HepG2 (cell line): Measurements from ENCODE around the gene DNPH1. TPM values are rescaled to one million over a fixed set of nuclear protein-coding genes. Genes with fewer than 3 reads are reported as not detected.

ENCODE experiments used
- ATF4 ChIP-seq, 2 experiments: fragments of 450-650 bp in 1 of 2; sonication (generic) in 1 of 2; formaldehyde crosslinking; IDR thresholded peaks; 2 replicates each; pipeline versions ENCODE4 v1.5.0 to v1.8.0; 2020 to 2022; ENCODE audit warnings: mild to moderate bottlenecking in 1 of 2, missing genetic modification reagents in 1 of 2
- DMAP1 ChIP-seq: IDR thresholded peaks from 2 replicates; pipeline ENCODE4 v1.6.1; 2016
- JUND ChIP-seq: sonication (generic); formaldehyde crosslinking; IDR thresholded peaks from 2 replicates; pipeline ENCODE4 v1.8.0; 2022; ENCODE audit warnings: mild to moderate bottlenecking, missing genetic modification reagents
- KMT2A ChIP-seq: sonication (generic); formaldehyde crosslinking; IDR thresholded peaks from 2 replicates; pipeline ENCODE4 v1.4.0; 2020; ENCODE audit warnings: missing genetic modification reagents
- PAWR ChIP-seq: sonication (generic); formaldehyde crosslinking; IDR thresholded peaks from 2 replicates; pipeline ENCODE4 v1.4.0; 2020; ENCODE audit warnings: missing genetic modification reagents, mild to moderate bottlenecking, borderline replicate concordance
- PRMT3 ChIP-seq: sonication (generic); formaldehyde crosslinking; IDR thresholded peaks from 2 replicates; pipeline ENCODE4 v1.8.1; 2022; ENCODE audit warnings: low read depth, mild to moderate bottlenecking, moderate library complexity, missing genetic modification reagents, borderline replicate concordance
- SALL2 ChIP-seq: sonication (generic); formaldehyde crosslinking; IDR thresholded peaks from 2 replicates; pipeline ENCODE4 v1.8.1; 2023; ENCODE audit warnings: mild to moderate bottlenecking, missing genetic modification reagents, inconsistent platforms
- ZNF10 ChIP-seq: sonication (generic); formaldehyde crosslinking; IDR thresholded peaks from 2 replicates; pipeline ENCODE4 v1.4.0; 2020; ENCODE audit warnings: mild to moderate bottlenecking, low read depth, missing genetic modification reagents, borderline replicate concordance
- ZNF646 ChIP-seq: sonication (generic); formaldehyde crosslinking; IDR thresholded peaks from 2 replicates; pipeline ENCODE4 v1.9.0; 2021; ENCODE audit warnings: mild to moderate bottlenecking, missing genetic modification reagents
- ZNF687 ChIP-seq: sonication (generic); formaldehyde crosslinking; IDR thresholded peaks from 2 replicates; pipeline ENCODE4 v1.5.1; 2020; ENCODE audit warnings: mild to moderate bottlenecking, missing genetic modification reagents, moderate library complexity
- polyA plus RNA-seq, 8 experiments: library from polyadenylated mRNA; depleted of rRNA in 3 of 8; stranded (reverse) in 7 of 8; unstranded in 1 of 8; fragments of >200 nt; fragmentation: Illumina TruSeq in 4 of 8; extraction: Trizol in 4 of 8; gene quantifications; 2 replicates each; pipeline versions ENCODE4 v1.2.1 to v1.2.3, GENCODE V29; 2011 to 2016; ENCODE audit warnings: low read depth in 4 of 8, missing spikeins in 1 of 8, mixed read lengths in 1 of 8; ENCODE audit not compliant: insufficient read depth in 1 of 8
- total RNA-seq, 5 experiments: library from RNA; depleted of rRNA; stranded (reverse); fragments of >200 nt; fragmentation: Illumina TruSeq; extraction: Trizol; gene quantifications; 2 replicates each; pipeline ENCODE4 v1.2.3, GENCODE V29; 2016; ENCODE audit warnings: low read depth in 1 of 5
- TF ChIP-seq, protein P1 (sequence below): IDR thresholded peaks from 2 replicates; pipeline ENCODE4 v1.6.1; 2016; ENCODE audit warnings: low read depth, control low read depth
- TF ChIP-seq, protein P2 (sequence below): sonication (generic); formaldehyde crosslinking; IDR thresholded peaks from 2 replicates; pipeline ENCODE4 v1.4.0; 2020; ENCODE audit warnings: mild to moderate bottlenecking, missing genetic modification reagents

Gene DNPH1
- total and polyA plus RNA-seq, 2 of the 13 experiments (the other 11 are each of a cell fraction or from before 2014, with no cell fraction given) = 56.5 to 75.1 TPM

GRCh38 chr6:43274916-43275597, 45.8 kb upstream of the DNPH1 start (continued):
- TF ChIP-seq ZNF646 (CRISPR knock-in tag) (peak; percentile 63; the same call in 1 of the 2 replicates), PAWR (CRISPR knock-in tag) (peak; percentile 90; the same call in 1 of the 2 replicates), PRMT3 (CRISPR knock-in tag) (peak; percentile 47; the same call in 1 of the 2 replicates), JUND (CRISPR knock-in tag) (peak; percentile 50; the same call in 1 of the 2 replicates), DMAP1 (CRISPR knock-in tag) (peak; percentile 64), ATF4 (CRISPR knock-in tag; IDR thresholded peaks at IDR 0.05) (no peak; a peak in 1 of 4 replicates), SALL2 (CRISPR knock-in tag) (peak; percentile 50; the same call in 1 of the 2 replicates), KMT2A (CRISPR knock-in tag) (peak; percentile 64), ZNF10 (CRISPR knock-in tag) (no peak), ZNF687 (CRISPR knock-in tag) (peak; percentile 85)
- TF ChIP-seq, protein P1, sequence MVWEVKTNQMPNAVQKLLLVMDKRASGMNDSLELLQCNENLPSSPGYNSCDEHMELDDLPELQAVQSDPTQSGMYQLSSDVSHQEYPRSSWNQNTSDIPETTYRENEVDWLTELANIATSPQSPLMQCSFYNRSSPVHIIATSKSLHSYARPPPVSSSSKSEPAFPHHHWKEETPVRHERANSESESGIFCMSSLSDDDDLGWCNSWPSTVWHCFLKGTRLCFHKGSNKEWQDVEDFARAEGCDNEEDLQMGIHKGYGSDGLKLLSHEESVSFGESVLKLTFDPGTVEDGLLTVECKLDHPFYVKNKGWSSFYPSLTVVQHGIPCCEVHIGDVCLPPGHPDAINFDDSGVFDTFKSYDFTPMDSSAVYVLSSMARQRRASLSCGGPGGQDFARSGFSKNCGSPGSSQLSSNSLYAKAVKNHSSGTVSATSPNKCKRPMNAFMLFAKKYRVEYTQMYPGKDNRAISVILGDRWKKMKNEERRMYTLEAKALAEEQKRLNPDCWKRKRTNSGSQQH (CRISPR knock-in tag) = 0 out of 2 replicates have a peak, but pooled peaks have one; percentile 15
- TF ChIP-seq, protein P2, sequence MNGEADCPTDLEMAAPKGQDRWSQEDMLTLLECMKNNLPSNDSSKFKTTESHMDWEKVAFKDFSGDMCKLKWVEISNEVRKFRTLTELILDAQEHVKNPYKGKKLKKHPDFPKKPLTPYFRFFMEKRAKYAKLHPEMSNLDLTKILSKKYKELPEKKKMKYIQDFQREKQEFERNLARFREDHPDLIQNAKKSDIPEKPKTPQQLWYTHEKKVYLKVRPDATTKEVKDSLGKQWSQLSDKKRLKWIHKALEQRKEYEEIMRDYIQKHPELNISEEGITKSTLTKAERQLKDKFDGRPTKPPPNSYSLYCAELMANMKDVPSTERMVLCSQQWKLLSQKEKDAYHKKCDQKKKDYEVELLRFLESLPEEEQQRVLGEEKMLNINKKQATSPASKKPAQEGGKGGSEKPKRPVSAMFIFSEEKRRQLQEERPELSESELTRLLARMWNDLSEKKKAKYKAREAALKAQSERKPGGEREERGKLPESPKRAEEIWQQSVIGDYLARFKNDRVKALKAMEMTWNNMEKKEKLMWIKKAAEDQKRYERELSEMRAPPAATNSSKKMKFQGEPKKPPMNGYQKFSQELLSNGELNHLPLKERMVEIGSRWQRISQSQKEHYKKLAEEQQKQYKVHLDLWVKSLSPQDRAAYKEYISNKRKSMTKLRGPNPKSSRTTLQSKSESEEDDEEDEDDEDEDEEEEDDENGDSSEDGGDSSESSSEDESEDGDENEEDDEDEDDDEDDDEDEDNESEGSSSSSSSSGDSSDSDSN = peak; percentile 76
